Activated CD4-positive, alpha-beta memory T cell treated with anti-CD3 and anti-CD28 coated beads, Interleukin-2, amount 10 ng/mL, durations not matched to agents 7 days and 5 days (primary cell): ENCODE data around the gene DEDD2. TPM values are rescaled to one million over a fixed set of nuclear protein-coding genes. Genes with fewer than 3 reads are reported as not detected.

Source experiments
- CTCF ChIA-PET: fragments of 350-600 bp; sonication (Branson Sonifier 250); formaldehyde crosslinking; loops from one replicate; lab custom pipeline; 2021; ENCODE audit warnings: antibody characterized with exemption, inconsistent platforms; lab: Charles Lee
- POLR2A ChIA-PET: fragments of 350-600 bp; sonication (Branson Sonifier 250); formaldehyde crosslinking; loops from one replicate; lab custom pipeline; 2021; ENCODE audit warnings: antibody characterized with exemption; lab: Charles Lee
- DNase-seq: peaks from one replicate; pipeline ENCODE4 v3.0.0-alpha.2; 2020
- H3K27ac Mint-ChIP-seq: one replicate; pipeline ENCODE4 v1.8.0; 2021; ENCODE audit warnings: mild to moderate bottlenecking, mixed read lengths
- H3K27me3 Mint-ChIP-seq: one replicate; pipeline ENCODE4 v1.8.0; 2021; ENCODE audit warnings: mixed read lengths
- H3K36me3 Mint-ChIP-seq: one replicate; pipeline ENCODE4 v1.8.0; 2021; ENCODE audit warnings: low read depth, mixed read lengths
- H3K4me1 Mint-ChIP-seq: one replicate; pipeline ENCODE4 v1.8.0; 2021; ENCODE audit warnings: mixed read lengths
- H3K4me3 Mint-ChIP-seq: one replicate; pipeline ENCODE4 v1.8.0; 2021; ENCODE audit warnings: mild to moderate bottlenecking, mixed read lengths
- H3K9me3 Mint-ChIP-seq: one replicate; pipeline ENCODE4 v1.8.0; 2021; ENCODE audit warnings: mixed read lengths
- total RNA-seq, 2 experiments: library from RNA; stranded (reverse); gene quantifications; one replicate each; pipeline ENCODE4 v1.2.3, GENCODE V29; 2021

DEDD2 gene
- total RNA-seq, 2 experiments from 2014 or later, result 54.1 to 59.8 TPM

DNA sequence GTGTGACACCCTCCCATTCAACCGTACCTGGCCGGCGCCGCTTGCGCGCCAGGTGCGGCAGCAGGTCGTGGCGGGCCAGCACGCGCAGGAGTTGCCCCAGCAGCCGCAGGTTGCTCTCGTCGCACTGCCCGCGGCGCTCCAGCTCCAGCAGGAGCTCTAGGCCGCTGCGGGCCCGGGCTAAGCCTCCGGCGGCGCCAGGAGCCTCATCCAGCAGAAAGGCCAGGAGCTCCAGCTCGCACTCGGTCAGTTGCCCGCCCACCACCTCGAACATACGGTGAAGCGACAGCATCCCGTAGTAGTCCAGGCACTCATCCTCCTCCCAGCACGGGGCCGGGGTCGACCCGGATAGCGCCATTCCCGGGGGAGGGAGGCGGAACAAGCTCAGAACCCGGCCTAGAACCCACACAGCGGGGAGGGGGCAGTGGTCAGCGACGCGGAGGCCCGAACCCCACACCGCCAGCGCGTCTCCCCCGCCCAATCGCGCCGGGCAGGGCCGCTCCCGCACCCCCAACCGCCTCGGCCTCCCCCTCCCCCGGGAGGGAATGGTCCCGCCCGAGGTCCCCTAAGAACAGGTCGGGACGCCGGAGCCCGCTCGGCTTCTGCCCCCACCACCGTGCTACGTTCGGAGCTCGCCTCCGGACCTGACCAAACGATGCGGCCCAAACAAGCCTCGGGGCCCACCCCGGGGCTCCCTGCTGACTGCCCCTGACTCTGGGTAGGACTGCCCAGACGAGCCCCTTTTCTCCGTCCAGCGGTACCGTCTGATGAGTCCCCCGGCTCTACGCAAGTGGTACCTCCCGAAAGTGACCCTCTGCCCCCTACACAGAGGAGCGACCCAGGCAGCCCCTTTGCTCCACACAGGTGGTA is 591 bp downstream of the DEDD2 start:
- H3K4me3 Mint-ChIP-seq, result peak overlapping the region; percentile 81
- no peaks in the 10 kb centered on the region for H3K9me3 Mint-ChIP-seq
- CTCF ChIA-PET, result interaction anchor here (0.8 to 3.2 kb wide), 7 partner anchors 13 to 84 kb away, joined by 3 to 16 read pairs (median 3); partner anchors contain the start of gene GSK3A
- H3K27ac Mint-ChIP-seq, result peak overlapping the region; percentile 88
- peaks cover 79% of the 10 kb centered on the region for H3K4me1 Mint-ChIP-seq
- peaks cover 49% of the 10 kb centered on the region for H3K36me3 Mint-ChIP-seq
- DNase-seq, result peak; percentile 42
- POLR2A ChIA-PET, result interaction anchor here (0.7 to 4.7 kb wide), 18 partner anchors 10 to 864 kb away, joined by 3 to 68 read pairs (median 4); partner anchors contain the start of genes POU2F2, TGFB1 and ZNF574
- H3K27me3 Mint-ChIP-seq, result no peaks in the 10 kb centered on the region

DNA sequence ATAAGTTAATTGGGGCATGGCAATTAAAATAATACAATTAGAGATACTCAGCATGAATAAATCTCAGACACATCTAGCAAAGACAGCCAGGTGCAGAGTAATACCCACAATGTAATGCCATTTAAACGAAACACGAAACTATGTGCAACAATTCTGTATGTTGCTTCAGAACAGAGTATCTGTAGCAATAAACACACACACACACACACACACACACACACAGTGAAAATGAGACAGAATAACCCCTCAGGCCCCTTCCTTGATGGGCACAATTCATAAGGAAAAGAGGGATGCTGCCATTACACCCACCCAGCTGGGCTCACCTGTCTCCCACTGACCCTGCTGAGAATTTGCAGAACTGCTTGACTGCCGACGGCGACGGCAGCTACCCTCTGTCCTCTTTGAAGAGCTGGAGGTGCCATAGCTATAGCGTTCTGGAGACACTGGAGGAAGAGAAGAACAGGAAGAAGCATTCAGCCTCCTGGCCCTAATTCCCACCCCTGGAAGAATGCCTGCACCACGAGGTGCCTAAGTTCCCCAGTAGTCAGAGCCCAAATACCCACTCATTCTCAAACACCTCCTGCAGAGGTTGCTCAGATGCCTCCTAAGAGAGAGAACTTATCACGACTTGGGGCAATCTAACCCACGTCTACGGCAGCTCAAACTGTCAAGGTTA is 2.5 kb downstream of the DEDD2 start:
- H3K4me3 Mint-ChIP-seq, result peak overlapping the region; percentile 81
- no peaks in the 10 kb centered on the region for H3K9me3 Mint-ChIP-seq
- H3K36me3 Mint-ChIP-seq, result peaks cover 51% of the 10 kb centered on the region
- POLR2A ChIA-PET, result interaction anchor here (0.9 to 4.7 kb wide), 8 partner anchors 8 to 83 kb away, joined by 3 to 68 read pairs (median 5); partner anchors contain the start of genes GSK3A and POU2F2
- no peaks in the 10 kb centered on the region for H3K27me3 Mint-ChIP-seq
- CTCF ChIA-PET, result interaction anchor here (0.6 to 3.2 kb wide), 4 partner anchors 15 to 1070 kb away, joined by 3 to 16 read pairs (median 5); no protein-coding TSS in a partner anchor
- peak overlapping the region; percentile 44 for H3K27ac Mint-ChIP-seq
- H3K4me1 Mint-ChIP-seq, result peaks cover 75% of the 10 kb centered on the region
- DNase-seq, result no peak

DNA sequence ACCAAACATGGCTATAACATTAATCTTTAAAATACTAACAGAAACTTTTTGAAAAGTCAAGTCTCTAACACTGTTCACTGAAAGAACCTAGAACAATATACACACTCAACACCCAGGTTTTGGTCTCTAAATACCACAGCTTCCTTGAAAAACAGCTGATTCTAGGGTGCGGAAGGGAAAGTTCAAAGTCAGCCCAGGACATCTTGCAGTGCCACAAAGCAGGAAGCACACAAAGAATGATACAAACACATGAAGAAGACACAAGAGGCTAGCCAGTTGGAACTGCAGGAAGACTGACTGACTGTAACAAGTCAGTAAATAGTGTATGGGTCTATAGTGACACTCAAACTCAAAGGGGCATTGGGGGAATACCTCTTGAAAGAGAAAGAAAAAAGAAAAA is 4.6 kb downstream of the DEDD2 start:
- ChIA-PET POLR2A (interaction anchor here (0.9 to 1.0 kb wide), 2 partner anchors 11 to 28 kb away, joined by 4 read pairs; no protein-coding TSS in a partner anchor), CTCF (interaction anchor here (0.6 to 1.0 kb wide), 2 partner anchors 14 to 26 kb away, joined by 4 to 5 read pairs; no protein-coding TSS in a partner anchor)
- H3K4me1 Mint-ChIP-seq, result peaks cover 72% of the 10 kb centered on the region
- no peaks in the 10 kb centered on the region for H3K9me3 Mint-ChIP-seq
- DNase-seq, result no peak
- H3K27me3 Mint-ChIP-seq, result no peaks in the 10 kb centered on the region
- H3K4me3 Mint-ChIP-seq, result peak overlapping the region; percentile 1
- H3K27ac Mint-ChIP-seq, result peak overlapping the region; percentile 74
- peaks cover 70% of the 10 kb centered on the region for H3K36me3 Mint-ChIP-seq

- no peak overlapping the region for H3K4me3 Mint-ChIP-seq
- H3K27ac Mint-ChIP-seq, result peak overlapping the region; percentile 31
- POLR2A ChIA-PET, result no interaction called here
- H3K9me3 Mint-ChIP-seq, result no peaks in the 10 kb centered on the region
- peaks cover 71% of the 10 kb centered on the region for H3K4me1 Mint-ChIP-seq
- peaks cover 76% of the 10 kb centered on the region for H3K36me3 Mint-ChIP-seq
- H3K27me3 Mint-ChIP-seq, result no peaks in the 10 kb centered on the region
- no peak for DNase-seq
- CTCF ChIA-PET, result no interaction called here
These were observed 8.9 kb downstream of the DEDD2 start for GRCh38 chr19:42208612-42209011.

DNA sequence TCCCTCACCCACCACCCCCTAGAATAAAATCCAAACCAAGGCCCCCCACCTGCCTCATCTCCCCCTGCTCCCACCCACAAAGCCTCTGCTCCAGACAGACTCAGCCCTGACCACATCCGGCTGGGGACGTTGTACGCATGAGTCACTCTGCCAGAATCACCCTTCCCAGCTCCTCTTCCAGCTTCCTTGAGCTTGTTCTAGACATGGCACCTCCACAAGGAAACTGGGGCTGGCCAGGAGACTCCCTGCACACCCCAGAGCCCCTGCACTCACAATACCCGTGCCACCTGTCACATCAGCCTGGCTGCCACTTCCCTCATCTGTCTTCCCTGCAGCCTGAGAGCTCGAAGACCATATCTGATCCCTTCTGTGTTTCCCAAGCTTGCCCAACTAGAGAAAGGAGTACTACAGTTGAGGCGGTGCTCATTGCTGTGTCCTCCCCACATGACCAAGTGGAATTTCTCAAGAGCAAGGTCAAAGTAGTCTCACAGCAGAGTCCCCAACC is 9.7 kb downstream of the DEDD2 start:
- peaks cover 71% of the 10 kb centered on the region for H3K4me1 Mint-ChIP-seq
- H3K36me3 Mint-ChIP-seq, result peaks cover 76% of the 10 kb centered on the region
- POLR2A ChIA-PET, result interaction anchor here (1.2 to 2.8 kb wide), 4 partner anchors 8 to 22 kb away, joined by 3 to 13 read pairs (median 6); partner anchors contain the start of gene DEDD2
- no peaks in the 10 kb centered on the region for H3K9me3 Mint-ChIP-seq
- DNase-seq, result no peak
- H3K27me3 Mint-ChIP-seq, result no peaks in the 10 kb centered on the region
- CTCF ChIA-PET, result interaction anchor here (0.7 to 1.5 kb wide), 2 partner anchors 9 to 759 kb away, joined by 4 to 5 read pairs; no protein-coding TSS in a partner anchor
- H3K27ac Mint-ChIP-seq, result peak overlapping the region; percentile 73
- H3K4me3 Mint-ChIP-seq, result no peak overlapping the region

GRCh38 chr19:42206871-42207755 is 10.4 kb downstream of the DEDD2 start:
- H3K4me1 Mint-ChIP-seq, result peaks cover 71% of the 10 kb centered on the region

DNA sequence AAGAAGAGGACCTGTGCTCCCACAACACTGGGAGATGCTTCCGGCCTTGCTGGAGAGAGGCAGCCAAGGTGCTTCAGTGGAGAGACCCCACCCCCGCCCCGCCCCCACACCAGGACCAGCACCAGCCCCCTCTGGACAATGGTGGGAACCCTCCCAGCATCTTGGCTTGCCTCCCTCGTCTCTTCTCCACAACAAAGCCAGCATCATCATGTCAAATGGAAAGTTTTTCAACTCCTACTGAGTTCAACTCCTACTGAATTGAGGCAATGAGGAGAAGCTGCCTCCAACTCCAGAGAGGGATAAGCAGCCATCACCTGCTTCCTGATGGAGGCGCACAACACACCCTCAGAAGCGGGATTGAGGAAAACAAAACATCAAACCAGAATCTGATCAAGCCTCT is 12.8 kb downstream of the DEDD2 start:
- no peak for DNase-seq
- Mint-ChIP-seq H3K27ac (peak overlapping the region; percentile 68), H3K36me3 (peaks cover 91% of the 10 kb centered on the region), H3K27me3 (no peaks in the 10 kb centered on the region), H3K9me3 (no peaks in the 10 kb centered on the region), H3K4me3 (no peak overlapping the region), H3K4me1 (peaks cover 86% of the 10 kb centered on the region)
- ChIA-PET CTCF (no interaction called here), POLR2A (no interaction called here)

More at GRCh38 chr19:42206871-42207755, 10.4 kb downstream of the DEDD2 start:
- Mint-ChIP-seq H3K4me3 (no peak overlapping the region), H3K36me3 (peaks cover 77% of the 10 kb centered on the region), H3K27me3 (no peaks in the 10 kb centered on the region), H3K9me3 (no peaks in the 10 kb centered on the region), H3K27ac (peak overlapping the region; percentile 73)
- ChIA-PET POLR2A (interaction anchor here (1.2 to 2.8 kb wide), 4 partner anchors 9 to 21 kb away, joined by 3 to 13 read pairs (median 6); partner anchors contain the start of gene DEDD2), CTCF (interaction anchor here (0.7 to 1.5 kb wide), 2 partner anchors 8 to 758 kb away, joined by 4 to 5 read pairs; no protein-coding TSS in a partner anchor)
- no peak for DNase-seq

DNA sequence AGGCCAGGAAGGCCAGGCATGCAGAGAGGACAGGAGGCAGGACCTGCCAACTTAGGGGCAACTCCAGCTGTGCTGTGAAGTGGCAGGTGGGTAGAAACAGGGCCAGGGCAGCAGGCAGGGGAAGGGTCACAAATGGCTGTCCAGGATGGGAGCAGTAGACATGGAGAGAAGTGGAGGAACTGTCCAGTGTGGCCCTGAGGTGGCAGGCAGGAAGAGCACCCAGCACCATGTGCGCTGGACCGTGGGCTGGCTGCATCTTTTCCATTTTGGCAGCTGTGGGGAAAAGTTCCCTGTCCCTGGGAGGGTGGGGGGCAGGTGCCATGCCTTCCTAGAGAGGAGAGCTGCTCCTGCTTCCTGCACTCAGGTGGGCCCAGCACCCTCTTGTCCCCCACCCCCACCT is 13.8 kb downstream of the DEDD2 start:
- POLR2A ChIA-PET, result interaction anchor here (0.7 to 1.0 kb wide), 2 partner anchors 12 to 106 kb away, joined by 3 to 4 read pairs; no protein-coding TSS in a partner anchor
- Mint-ChIP-seq H3K27ac (peak overlapping the region; percentile 70), H3K4me1 (peaks cover 89% of the 10 kb centered on the region), H3K9me3 (no peaks in the 10 kb centered on the region), H3K27me3 (no peaks in the 10 kb centered on the region), H3K36me3 (peaks cover 93% of the 10 kb centered on the region), H3K4me3 (no peak overlapping the region)
- CTCF ChIA-PET, result no interaction called here
- no peak for DNase-seq

GRCh38 chr19:42202290-42202880 is 15.1 kb downstream of the DEDD2 start:
- no peaks in the 10 kb centered on the region for H3K9me3 Mint-ChIP-seq
- CTCF ChIA-PET, result interaction anchor here (1.0 to 4.3 kb wide), 5 partner anchors 14 to 79 kb away, joined by 3 to 19 read pairs (median 5); partner anchors contain the start of gene ZNF526
- H3K4me3 Mint-ChIP-seq, result peak overlapping the region; percentile 83
- peaks cover 90% of the 10 kb centered on the region for H3K36me3 Mint-ChIP-seq
- POLR2A ChIA-PET, result interaction anchor here (1.0 to 5.8 kb wide), 8 partner anchors 10 to 79 kb away, joined by 3 to 82 read pairs (median 19); partner anchors contain the start of genes CIC, DEDD2 and GSK3A
- peaks cover 87% of the 10 kb centered on the region for H3K4me1 Mint-ChIP-seq
- peak overlapping the region; percentile 98 for H3K27ac Mint-ChIP-seq
- H3K27me3 Mint-ChIP-seq, result no peaks in the 10 kb centered on the region
- no peak for DNase-seq

DNA sequence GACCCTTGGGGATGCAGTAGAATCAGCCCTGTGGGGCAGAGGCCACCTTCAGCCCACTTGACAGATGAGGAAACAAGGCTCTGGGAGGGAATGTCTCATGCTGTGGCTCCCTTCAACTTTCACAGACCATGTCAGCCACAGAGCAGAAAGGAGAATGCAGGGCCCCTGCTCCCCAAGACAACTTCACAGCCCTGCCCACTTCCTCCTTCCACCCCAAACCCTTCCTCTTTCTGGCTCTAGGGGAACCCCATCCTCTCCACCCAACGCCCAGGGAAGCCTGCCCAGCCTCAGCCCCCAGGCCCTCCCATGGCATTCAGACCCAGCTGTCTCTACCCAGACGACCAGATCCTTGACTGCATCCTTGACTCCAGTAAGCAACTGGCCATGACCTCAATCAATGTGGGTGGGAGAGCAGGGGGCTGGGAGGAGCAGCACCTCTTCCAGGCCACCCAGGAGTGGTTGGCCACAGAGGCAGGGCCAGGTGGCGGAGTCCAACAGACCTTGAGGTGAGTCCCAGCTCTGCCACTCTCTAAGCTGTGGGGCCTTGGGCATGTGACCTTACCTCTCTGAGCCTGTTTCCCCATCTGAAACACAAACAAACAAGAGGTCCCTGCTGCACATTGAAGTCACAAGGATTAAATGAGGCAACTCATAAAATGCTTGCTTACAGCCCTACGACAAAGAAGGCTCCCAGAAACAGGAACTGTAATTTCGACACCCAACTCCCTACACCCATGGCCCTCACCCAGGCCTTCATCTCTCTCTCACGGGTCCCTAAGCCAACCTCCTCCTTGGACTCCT is 15.8 kb downstream of the DEDD2 start:
- POLR2A ChIA-PET, result interaction anchor here (0.7 to 5.8 kb wide), 11 partner anchors 11 to 79 kb away, joined by 3 to 82 read pairs (median 5); partner anchors contain the start of genes CIC, DEDD2 and GSK3A
- peak; percentile 73 for DNase-seq
- Mint-ChIP-seq H3K9me3 (no peaks in the 10 kb centered on the region), H3K36me3 (peaks cover 92% of the 10 kb centered on the region), H3K4me3 (peak overlapping the region; percentile 83), H3K4me1 (peaks cover 88% of the 10 kb centered on the region), H3K27me3 (no peaks in the 10 kb centered on the region), H3K27ac (peak overlapping the region; percentile 98)
- CTCF ChIA-PET, result interaction anchor here (0.8 to 4.4 kb wide), 6 partner anchors 15 to 78 kb away, joined by 3 to 23 read pairs (median 10); partner anchors contain the start of genes DEDD2 and ZNF526
